SK-N-DZ (cell line): ENCODE data around the gene PPBP. TPM values are rescaled to one million over a fixed set of nuclear protein-coding genes. Genes with fewer than 3 reads are reported as not detected.

Experiments
- DNase-seq: peaks from one replicate; pipeline ENCODE4 v3.0.0-alpha.2; 2015; ENCODE audit warnings: low spot score
- polyA plus RNA-seq, 2 experiments: library from polyadenylated mRNA; depleted of rRNA; stranded (reverse); fragments of >200 nt; gene quantifications; 2 replicates each; pipeline ENCODE4 v1.2.3, GENCODE V29; 2014

The PPBP gene, protein sequence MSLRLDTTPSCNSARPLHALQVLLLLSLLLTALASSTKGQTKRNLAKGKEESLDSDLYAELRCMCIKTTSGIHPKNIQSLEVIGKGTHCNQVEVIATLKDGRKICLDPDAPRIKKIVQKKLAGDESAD
- polyA plus RNA-seq (2014; cell fraction: cytosol; rRNA removed): not detected in 2 replicates
- polyA plus RNA-seq (2014; cell fraction: nucleus; rRNA removed): not detected in 2 replicates

- no peak for DNase-seq
These were observed at the start of gene PPBP for GRCh38 chr4:73988061-73988460. Gene PPBP, minus strand, starts transcription at chr4:73988190. Its CDS starts 87 bp downstream, at chr4:73988103.

- no peak for DNase-seq
These were observed 49.3 kb upstream of the PPBP start for GRCh38 chr4:74037076-74037955.

- no peak for DNase-seq
These were observed 45.7 kb upstream of the PPBP start for GRCh38 chr4:74033739-74034138.

DNA sequence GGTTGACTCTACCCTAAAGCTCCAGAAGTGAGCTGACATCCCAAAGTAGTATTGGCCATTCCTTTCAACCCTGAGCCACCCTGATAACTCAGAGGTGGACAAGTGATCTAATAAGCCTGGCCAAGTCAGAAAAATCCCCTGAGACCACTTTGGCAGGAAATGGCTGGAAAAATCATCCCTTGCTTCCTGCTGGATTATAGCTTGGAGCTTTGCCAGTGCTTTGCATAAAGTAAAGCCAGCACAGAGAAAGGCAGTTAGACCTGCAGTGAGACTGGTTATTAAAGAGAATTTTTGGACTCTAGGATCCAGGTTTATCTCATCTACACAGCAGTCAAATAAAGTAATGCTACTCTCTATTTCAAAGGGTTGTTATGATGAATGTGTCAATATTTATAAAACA lies 44.1 kb upstream of the PPBP start:
- no peak for DNase-seq

GRCh38 chr4:74031576-74031975 lies 43.6 kb upstream of the PPBP start:
- DNase-seq: no peak

- DNase-seq: no peak
These were observed 42.3 kb upstream of the PPBP start for GRCh38 chr4:74030285-74030684.

GRCh38 chr4:74028504-74028903 lies 40.5 kb upstream of the PPBP start:
- DNase-seq: no peak

DNA sequence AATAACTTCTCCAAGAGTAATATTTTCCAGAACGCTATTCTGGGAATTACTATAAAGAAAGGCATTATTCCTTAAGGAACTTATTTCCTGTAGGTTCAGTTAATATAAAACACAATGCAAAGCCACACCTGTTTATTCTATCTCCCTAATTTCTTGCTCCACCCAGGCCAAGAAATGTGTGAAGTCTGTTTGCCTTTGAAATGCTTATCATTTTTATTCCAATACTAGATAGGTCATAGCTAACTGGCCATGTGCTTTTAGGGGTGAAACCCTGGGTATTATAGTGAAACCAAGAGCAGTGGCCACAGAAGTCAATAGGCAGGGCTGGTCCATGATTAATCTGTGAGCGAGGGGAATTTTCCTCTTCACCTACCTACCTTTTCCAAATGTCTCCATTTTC lies 35.7 kb upstream of the PPBP start:
- DNase-seq: no peak

GRCh38 chr4:74021601-74022000 lies 33.6 kb upstream of the PPBP start:
- no peak for DNase-seq

- no peak for DNase-seq
These were observed 30.8 kb upstream of the PPBP start for GRCh38 chr4:74018771-74019170.

GRCh38 chr4:74018116-74018515 lies 30.1 kb upstream of the PPBP start:
- DNase-seq: no peak

DNA sequence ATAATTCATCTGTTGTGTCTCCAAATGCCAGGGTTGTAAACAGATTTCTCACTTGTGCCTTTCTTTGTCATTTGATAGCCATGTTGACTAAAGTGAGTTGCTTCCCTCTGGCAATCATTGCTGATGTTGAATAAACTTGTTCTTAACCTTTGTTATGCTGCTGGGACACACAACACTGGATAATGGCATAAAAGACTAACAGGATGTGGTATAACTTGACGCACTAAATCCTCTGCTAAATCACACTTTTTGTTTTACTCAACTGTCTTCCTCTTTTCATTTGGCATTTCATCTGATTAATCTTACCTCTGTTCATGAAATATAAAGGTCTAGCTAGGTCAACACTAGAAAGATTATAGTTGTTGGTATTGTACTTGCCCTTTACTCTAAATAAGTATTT lies 28.1 kb upstream of the PPBP start:
- no peak for DNase-seq

DNA sequence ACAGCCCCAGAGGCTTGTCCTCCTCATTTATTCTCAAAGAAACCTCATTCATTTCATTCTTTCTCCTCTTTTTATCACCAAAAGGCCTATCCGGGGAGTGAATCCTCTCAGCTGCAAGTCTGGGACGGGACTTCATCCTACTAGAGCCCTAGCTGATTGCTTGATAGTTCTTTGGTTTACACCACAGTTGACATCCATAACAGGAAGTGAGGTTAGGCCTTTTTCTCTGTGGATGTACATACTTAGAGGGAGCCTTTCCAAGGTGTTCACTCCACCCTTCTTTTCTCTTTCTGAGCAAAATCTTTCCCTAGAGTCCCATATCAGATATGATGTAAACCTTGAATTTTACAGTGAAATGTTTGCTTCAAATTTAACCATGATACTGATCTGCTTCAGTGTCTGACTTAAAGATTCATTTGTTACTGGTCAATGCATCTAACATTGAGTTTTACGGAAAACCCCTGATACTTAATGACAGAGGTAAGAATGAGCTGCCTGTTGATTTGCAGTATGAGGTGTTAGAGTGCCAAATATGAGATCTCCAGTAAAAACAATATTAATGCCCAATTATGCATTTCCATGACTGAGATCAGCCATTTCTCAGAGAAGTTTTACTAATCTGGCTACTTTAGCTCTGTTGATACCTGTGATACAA lies 27.3 kb upstream of the PPBP start:
- no peak for DNase-seq

- no peak for DNase-seq
These were observed 26.3 kb upstream of the PPBP start for GRCh38 chr4:74014332-74014731.

GRCh38 chr4:74013264-74013663 lies 25.3 kb upstream of the PPBP start:
- no peak for DNase-seq

DNA sequence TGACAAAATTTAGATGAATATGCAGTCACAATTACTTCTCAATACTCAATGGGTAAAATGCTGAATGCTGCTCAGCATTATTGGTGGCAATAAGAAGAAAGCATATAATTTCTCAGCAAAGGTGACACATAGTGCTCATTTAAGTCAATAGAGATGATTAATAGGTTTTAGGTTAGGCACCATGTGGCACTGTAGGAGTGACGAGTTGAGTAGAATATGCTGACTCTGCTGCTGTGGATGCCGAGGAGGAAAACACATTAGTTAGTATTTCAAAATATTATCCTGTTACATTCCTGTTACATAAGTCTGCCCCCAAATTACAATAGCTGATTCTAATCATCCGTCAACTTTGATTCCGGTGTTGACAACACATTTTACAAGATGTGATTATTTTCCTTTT lies 24.1 kb upstream of the PPBP start:
- no peak for DNase-seq

DNA sequence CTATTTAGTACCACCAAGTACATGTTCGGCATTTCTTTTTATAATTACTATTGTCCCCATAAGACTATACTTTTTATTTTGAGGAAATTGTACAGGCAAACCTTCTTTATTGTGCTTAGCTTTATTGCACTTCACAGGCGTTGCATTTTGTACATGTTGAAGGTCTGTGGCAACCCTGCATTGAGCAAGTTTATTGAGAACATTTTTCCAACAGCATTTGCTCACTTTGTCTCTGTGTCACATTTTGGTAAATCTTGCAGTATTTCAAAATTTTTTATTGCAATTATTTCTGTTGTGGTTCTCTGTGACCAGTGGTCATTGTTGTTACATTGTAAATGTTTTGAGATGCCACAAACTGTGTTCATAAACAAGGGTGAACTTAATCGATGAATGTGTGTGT lies 21.3 kb upstream of the PPBP start:
- DNase-seq: no peak

DNA sequence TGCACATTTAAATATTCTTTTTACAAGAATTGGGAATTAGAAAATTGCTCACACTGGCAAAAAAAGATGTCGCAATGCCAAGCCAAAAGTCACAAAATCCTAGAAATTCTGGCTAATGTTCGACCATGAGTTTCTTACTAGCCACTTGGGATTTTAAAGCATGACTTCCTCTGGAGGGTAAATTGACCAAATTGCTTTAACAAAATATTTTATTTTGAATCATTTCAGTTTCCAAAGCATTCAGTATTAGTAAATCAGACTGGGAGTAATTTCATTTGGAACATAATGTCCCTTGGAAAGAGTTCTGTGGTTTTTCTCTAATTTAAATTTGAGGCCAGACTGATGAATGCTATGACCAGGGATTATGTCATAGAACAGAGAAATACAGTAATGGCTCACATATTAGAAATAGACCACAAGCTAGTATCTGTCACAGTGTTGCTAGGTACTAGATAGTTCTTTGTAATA lies 18.1 kb upstream of the PPBP start:
- no peak for DNase-seq

- no peak for DNase-seq
These were observed 17.5 kb upstream of the PPBP start for GRCh38 chr4:74005528-74005927.

- DNase-seq: no peak
These were observed 16.7 kb upstream of the PPBP start for GRCh38 chr4:74004668-74005067.

- no peak for DNase-seq
These were observed 12.3 kb upstream of the PPBP start for GRCh38 chr4:74000301-74000700.
